Endodermal cell (in vitro differentiated cells): ENCODE data around the gene PLK4. TPM values are rescaled to one million over a fixed set of nuclear protein-coding genes. Genes with fewer than 3 reads are reported as not detected.
"Not testable (repeated sequence)": the region's sequence is repeated elsewhere in the genome, so short reads cannot be mapped to it uniquely, and the experiment has no call there.

ENCODE experiments used
- DNase-seq: peaks from one replicate; pipeline ENCODE4 v3.0.0-alpha.2; 2017
- H3K27ac ChIP-seq: 2 replicates; pipeline ENCODE4 v1.5.1; 2013; ENCODE audit warnings: mild to moderate bottlenecking, low read depth, low read length, moderate library complexity
- H3K27me3 ChIP-seq: 2 replicates; pipeline ENCODE4 v1.6.1; 2013; ENCODE audit warnings: mild to moderate bottlenecking, low read length, moderate library complexity; ENCODE audit not compliant: insufficient read depth, control insufficient read depth, poor library complexity, severe bottlenecking
- H3K36me3 ChIP-seq: 2 replicates; pipeline ENCODE4 v1.7.0; 2013; ENCODE audit warnings: mild to moderate bottlenecking, low read length, moderate library complexity; ENCODE audit not compliant: control insufficient read depth, insufficient read depth
- H3K4me1 ChIP-seq: one replicate; pipeline ENCODE4 v1.7.0; 2013; ENCODE audit warnings: low read length; ENCODE audit not compliant: control insufficient read depth, insufficient read depth
- H3K4me3 ChIP-seq: 2 replicates; pipeline ENCODE4 v1.5.1; 2013; ENCODE audit warnings: mild to moderate bottlenecking, low read length, moderate library complexity
- H3K9ac ChIP-seq: 2 replicates; pipeline ENCODE4 v1.6.1; 2013; ENCODE audit warnings: mild to moderate bottlenecking, low read length, moderate library complexity; ENCODE audit not compliant: poor library complexity, severe bottlenecking; ENCODE audit errors: extremely low read depth
- H3K9me3 ChIP-seq: 2 replicates; pipeline ENCODE4 v1.6.1; 2013; ENCODE audit warnings: mild to moderate bottlenecking, low read length, moderate library complexity; ENCODE audit not compliant: control insufficient read depth
- H3K27ac Mint-ChIP-seq: 2 replicates; pipeline ENCODE4 v1.8.0; 2020; ENCODE audit warnings: mixed read lengths
- H3K27me3 Mint-ChIP-seq: 2 replicates; pipeline ENCODE4 v1.8.0; 2021; ENCODE audit warnings: mild to moderate bottlenecking, mixed read lengths; ENCODE audit not compliant: insufficient read depth
- H3K36me3 Mint-ChIP-seq: 2 replicates; pipeline ENCODE4 v1.8.0; 2020; ENCODE audit warnings: low read depth, mixed read lengths
- H3K4me1 Mint-ChIP-seq: 2 replicates; pipeline ENCODE4 v1.8.0; 2020; ENCODE audit warnings: mixed read lengths
- H3K4me3 Mint-ChIP-seq: 2 replicates; pipeline ENCODE4 v1.8.0; 2020; ENCODE audit warnings: mild to moderate bottlenecking, moderate library complexity, mixed read lengths
- H3K9me3 Mint-ChIP-seq: 2 replicates; pipeline ENCODE4 v1.8.0; 2020; ENCODE audit warnings: mild to moderate bottlenecking, mixed read lengths
- CTCF ChIP-seq: fragments of 200-600 bp; sonication (generic); conservative IDR thresholded peaks from 2 replicates; pipeline ENCODE4 v1.5.0; 2021; ENCODE audit warnings: antibody characterized with exemption, mild to moderate bottlenecking
- WGBS, 2 experiments: methylation state at CpG; one replicate each; pipeline versions ENCODE4 v1.1.5 to v1.1.7; 2013; ENCODE audit warnings: missing lambda C conversion rate in 2 of 2, mixed read lengths in 1 of 2; ENCODE audit not compliant: insufficient coverage in 1 of 2, insufficient read length in 1 of 2; 5-methylcytosine and 5-hydroxymethylcytosine counted together
- total RNA-seq, 2 donors: library from RNA; stranded (reverse); fragmentation: NEBNext Ultra II Directional in 1 of 2; extraction: Animal tissue kit (Norgen Biotek cat#: 25700) in 1 of 2; gene quantifications; 2 replicates in 1 of 2; 3 replicates in 1 of 2; pipeline ENCODE4 v1.2.1, GENCODE V29; 2021

Gene PLK4
- total RNA-seq, 2 donors from 2014 or later: 28.7 to 31.3 TPM

- no peaks in the 10 kb centered on the region for H3K4me1 ChIP-seq
- DNase-seq: no peak
- no peak overlapping the region for H3K4me3 ChIP-seq
- no peak overlapping the region for H3K27ac ChIP-seq
- Mint-ChIP-seq H3K4me3 (no peak overlapping the region), H3K4me1 (no peaks in the 10 kb centered on the region), H3K36me3 (peaks cover 56% of the 10 kb centered on the region), H3K27me3 (no peaks in the 10 kb centered on the region), H3K9me3 (peaks cover 7% of the 10 kb centered on the region), H3K27ac (no peak overlapping the region)
- no peak overlapping the region for H3K9ac ChIP-seq
- H3K27me3 ChIP-seq: no peaks in the 10 kb centered on the region
- WGBS, 2 experiments: 89% methylated on average over 1 of the region's 2 CpGs; no CpG with 5 or more reads in 1 of the 2 experiments
- H3K36me3 ChIP-seq: peaks cover 66% of the 10 kb centered on the region
- H3K9me3 ChIP-seq: peaks cover 5% of the 10 kb centered on the region
- no peak for TF ChIP-seq CTCF
Measured at GRCh38 chr4:127922226-127922625, 41.5 kb downstream of the PLK4 start.

GRCh38 chr4:127925720-127926119 is 45.0 kb downstream of the PLK4 start:
- not testable (repeated sequence) for H3K27ac ChIP-seq, H3K9me3 ChIP-seq, H3K4me1 ChIP-seq, H3K27me3 Mint-ChIP-seq, H3K4me1 Mint-ChIP-seq, H3K27ac Mint-ChIP-seq, H3K4me3 ChIP-seq, H3K9me3 Mint-ChIP-seq, H3K27me3 ChIP-seq, DNase-seq, H3K4me3 Mint-ChIP-seq, H3K9ac ChIP-seq
- WGBS, 2 experiments: 93% methylated on average over 2 of the region's 2 CpGs; no CpG with 5 or more reads in 1 of the 2 experiments
- H3K36me3 Mint-ChIP-seq: peaks cover 62% of the 10 kb centered on the region
- H3K36me3 ChIP-seq: peaks cover 59% of the 10 kb centered on the region

DNA sequence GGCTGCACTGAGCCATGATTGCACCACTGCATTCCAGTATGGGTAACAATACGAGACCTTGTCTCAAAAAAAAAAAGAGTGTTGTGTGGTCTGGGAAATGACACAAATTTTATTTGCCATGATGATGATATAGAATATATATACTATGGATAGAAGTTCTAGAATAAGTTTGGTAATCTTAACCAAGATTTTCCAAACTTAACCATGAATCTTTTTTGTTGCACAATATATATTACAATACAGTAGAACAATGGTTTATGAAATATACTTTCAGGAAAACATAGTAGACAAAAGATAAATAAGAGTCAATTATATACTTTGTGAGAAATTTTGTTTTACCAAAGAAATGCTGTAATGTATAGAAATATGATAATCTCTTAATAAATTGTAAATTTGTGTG is 49.5 kb downstream of the PLK4 start:
- H3K4me1 ChIP-seq: no peaks in the 10 kb centered on the region
- H3K9me3 ChIP-seq: peaks cover 5% of the 10 kb centered on the region
- no peak overlapping the region for H3K27ac ChIP-seq
- Mint-ChIP-seq H3K27me3 (no peaks in the 10 kb centered on the region), H3K4me3 (no peak overlapping the region), H3K27ac (no peak overlapping the region), H3K4me1 (no peaks in the 10 kb centered on the region), H3K9me3 (peaks cover 7% of the 10 kb centered on the region), H3K36me3 (peaks cover 35% of the 10 kb centered on the region)
- no peak overlapping the region for H3K4me3 ChIP-seq
- 94% methylated on average over 1 of the region's 1 CpG; no CpG with 5 or more reads in 1 of the 2 experiments for WGBS, 2 experiments
- H3K27me3 ChIP-seq: no peaks in the 10 kb centered on the region
- H3K36me3 ChIP-seq: peaks cover 65% of the 10 kb centered on the region
- no peak for TF ChIP-seq CTCF
- no peak for DNase-seq
- H3K9ac ChIP-seq: no peak overlapping the region

GRCh38 chr4:127931836-127932235 is 51.1 kb downstream of the PLK4 start:
- H3K27ac Mint-ChIP-seq, H3K9ac ChIP-seq, H3K4me3 ChIP-seq, H3K4me1 ChIP-seq, H3K27me3 Mint-ChIP-seq, H3K4me3 Mint-ChIP-seq, H3K9me3 ChIP-seq, DNase-seq, H3K27me3 ChIP-seq, H3K9me3 Mint-ChIP-seq, H3K27ac ChIP-seq, H3K4me1 Mint-ChIP-seq: not testable (repeated sequence)
- WGBS, 2 experiments: 92 to 93% methylated on average over 5 to 6 of the region's 6 CpGs
- H3K36me3 Mint-ChIP-seq: peaks cover 24% of the 10 kb centered on the region
- peaks cover 63% of the 10 kb centered on the region for H3K36me3 ChIP-seq
